ENCODE results near the gene FFAR2. TPM values are rescaled to one million over a fixed set of nuclear protein-coding genes. Genes with fewer than 3 reads are reported as not detected.

The FFAR2 gene
- total RNA-seq, 1 experiment from 2014 or later = not detected

- Histone ChIP-seq H3K36me3 (ENCODE audit: low read depth, low read length) (no peaks in the 10 kb centered on the region), H3K9me2 (replicated peaks; ENCODE audit: low read length) (no peaks in the 10 kb centered on the region), H3K27me3 (ENCODE audit: low read length) (no peaks in the 10 kb centered on the region), H3K9me3 (ENCODE audit: low read length) (no peaks in the 10 kb centered on the region), H3K4me2 (ENCODE audit: low read length) (no peak overlapping the region), H3F3A (ENCODE audit: low read length, unreplicated experiment) (no peaks in the 10 kb centered on the region), H3K4me1 (ENCODE audit: insufficient read depth, low read length) (no peaks in the 10 kb centered on the region), H3K27ac (ENCODE audit: low read length) (no peak overlapping the region), H2AFZ (ENCODE audit: low read length) (no peak overlapping the region), H3K79me2 (ENCODE audit: low read length) (no peaks in the 10 kb centered on the region), H3K4me3 (ENCODE audit: low read length) (no peak overlapping the region), H3K9ac (ENCODE audit: low read length) (no peak overlapping the region), H4K20me1 (ENCODE audit: low read length) (no peaks in the 10 kb centered on the region)
- TF ChIP-seq CTCF (conservative IDR thresholded peaks at IDR 0.05; ENCODE audit: low read depth, low read length) (peak; percentile 35; the same call in 1 of the 2 replicates), EZH2phosphoT487 (IDR thresholded peaks at IDR 0.05; ENCODE audit: borderline replicate concordance, low read length) (no peak)
- ATAC-seq (no peak), DNase-seq (no peak)
- ChIA-PET CTCF (no interaction called here), POLR2A (ENCODE audit: unreplicated experiment) (no interaction called here)
- intact Hi-C loops (cut with micrococcal nuclease) = no loop called here
- no TSS peak for BruUV-seq (replicated peaks)
Measured at GRCh38 chr19:35476149-35476548, 28.1 kb downstream of the FFAR2 start.

GRCh38 chr19:35478794-35479677, 31.0 kb downstream of the FFAR2 start:
- no peaks in the 10 kb centered on the region for H3K4me1 ChIP-seq (ENCODE audit: insufficient read depth, low read length)
- POLR2A ChIA-PET (ENCODE audit: unreplicated experiment) = no interaction called here
- no peak overlapping the region for H3K9ac ChIP-seq (ENCODE audit: low read length)
- ATAC-seq (no peak), DNase-seq (peak; percentile 35)
- H3K9me3 ChIP-seq (ENCODE audit: low read length) = no peaks in the 10 kb centered on the region
- H3F3A ChIP-seq (ENCODE audit: low read length, unreplicated experiment) = no peaks in the 10 kb centered on the region
- H3K27me3 ChIP-seq (ENCODE audit: low read length) = no peaks in the 10 kb centered on the region
- H3K4me2 ChIP-seq (ENCODE audit: low read length) = no peak overlapping the region
- H3K4me3 ChIP-seq (ENCODE audit: low read length) = no peak overlapping the region
- no peaks in the 10 kb centered on the region for H3K36me3 ChIP-seq (ENCODE audit: low read depth, low read length)
- no peaks in the 10 kb centered on the region for H3K9me2 ChIP-seq (replicated peaks; ENCODE audit: low read length)
- no peak overlapping the region for H2AFZ ChIP-seq (ENCODE audit: low read length)
- H4K20me1 ChIP-seq (ENCODE audit: low read length) = no peaks in the 10 kb centered on the region
- no peak overlapping the region for H3K27ac ChIP-seq (ENCODE audit: low read length)
- CTCF ChIA-PET = interaction anchor here (0.7 kb wide), 1 partner anchor 33 kb away, joined by 3 read pairs; no protein-coding TSS in a partner anchor
- no peaks in the 10 kb centered on the region for H3K79me2 ChIP-seq (ENCODE audit: low read length)
- intact Hi-C loops (cut with micrococcal nuclease) = no loop called here
- BruUV-seq (replicated peaks) = no TSS peak
- TF ChIP-seq EZH2 (IDR thresholded peaks at IDR 0.05; ENCODE audit: low read length, unreplicated experiment) (no peak), CTCF (conservative IDR thresholded peaks at IDR 0.05; ENCODE audit: low read depth, low read length) (peak; percentile 42; the same call in 1 of the 2 replicates), EZH2phosphoT487 (IDR thresholded peaks at IDR 0.05; ENCODE audit: borderline replicate concordance, low read length) (no peak)

- no TSS peak for BruUV-seq (replicated peaks)
- Histone ChIP-seq H3K9me3 (ENCODE audit: low read length) (no peaks in the 10 kb centered on the region), H3K79me2 (ENCODE audit: low read length) (no peaks in the 10 kb centered on the region), H3K9ac (ENCODE audit: low read length) (no peak overlapping the region), H3K4me3 (ENCODE audit: low read length) (no peak overlapping the region), H3K36me3 (ENCODE audit: low read depth, low read length) (no peaks in the 10 kb centered on the region), H3K27me3 (ENCODE audit: low read length) (no peaks in the 10 kb centered on the region), H3K4me1 (ENCODE audit: insufficient read depth, low read length) (no peaks in the 10 kb centered on the region), H3F3A (ENCODE audit: low read length, unreplicated experiment) (no peaks in the 10 kb centered on the region), H2AFZ (ENCODE audit: low read length) (no peak overlapping the region), H3K9me2 (replicated peaks; ENCODE audit: low read length) (no peaks in the 10 kb centered on the region), H4K20me1 (ENCODE audit: low read length) (no peaks in the 10 kb centered on the region), H3K4me2 (ENCODE audit: low read length) (no peak overlapping the region), H3K27ac (ENCODE audit: low read length) (no peak overlapping the region)
- DNase-seq = no peak
- intact Hi-C loops (cut with micrococcal nuclease) = no loop called here
- no peak for ATAC-seq
- TF ChIP-seq EZH2phosphoT487 (IDR thresholded peaks at IDR 0.05; ENCODE audit: borderline replicate concordance, low read length) (no peak), CTCF (conservative IDR thresholded peaks at IDR 0.05; ENCODE audit: low read depth, low read length) (no peak), EZH2 (IDR thresholded peaks at IDR 0.05; ENCODE audit: low read length, unreplicated experiment) (no peak)
- POLR2A ChIA-PET (ENCODE audit: unreplicated experiment) = no interaction called here
- CTCF ChIA-PET = no interaction called here
Measured at GRCh38 chr19:35483089-35483488, 35.0 kb downstream of the FFAR2 start.

Data from PC-3 (cell line).